Fibroblast of upper back skin (primary cell): Measurements from ENCODE around the gene LIMS2.

ENCODE experiments used
- DNase-seq: peaks from one replicate; pipeline ENCODE4 v3.0.0-alpha.2; 2013

Gene LIMS2

GRCh38 chr2:127644066-127645025 is 31.0 kb downstream of the LIMS2 start:
- DNase-seq: no peak

- no peak for DNase-seq
These were observed 31.8 kb downstream of the LIMS2 start for GRCh38 chr2:127643439-127644065.

- DNase-seq: no peak
These were observed 32.5 kb downstream of the LIMS2 start for GRCh38 chr2:127642706-127643438.

- no peak for DNase-seq
These were observed 33.4 kb downstream of the LIMS2 start for GRCh38 chr2:127641846-127642507.

- no peak for DNase-seq
These were observed 34.2 kb downstream of the LIMS2 start for GRCh38 chr2:127641133-127641532.

GRCh38 chr2:127640082-127641072 is 35.0 kb downstream of the LIMS2 start:
- no peak for DNase-seq

GRCh38 chr2:127639111-127639474 is 36.2 kb downstream of the LIMS2 start:
- DNase-seq: no peak

GRCh38 chr2:127638361-127639110 is 36.8 kb downstream of the LIMS2 start:
- DNase-seq: no peak

- peak; percentile 87 for DNase-seq
These were observed 37.5 kb downstream of the LIMS2 start for GRCh38 chr2:127637725-127638252.

- DNase-seq: no peak
These were observed 38.1 kb downstream of the LIMS2 start for GRCh38 chr2:127637236-127637630.

GRCh38 chr2:127636248-127637235 is 38.8 kb downstream of the LIMS2 start:
- DNase-seq: no peak

GRCh38 chr2:127635380-127636237 is 39.7 kb downstream of the LIMS2 start:
- DNase-seq: no peak

- DNase-seq: no peak
These were observed 40.5 kb downstream of the LIMS2 start for GRCh38 chr2:127634626-127635379.

- no peak for DNase-seq
These were observed 41.2 kb downstream of the LIMS2 start for GRCh38 chr2:127634066-127634617.

- DNase-seq: no peak
These were observed 41.7 kb downstream of the LIMS2 start for GRCh38 chr2:127633556-127634065.

- DNase-seq: no peak
These were observed 42.5 kb downstream of the LIMS2 start for GRCh38 chr2:127632592-127633489.
